Omental fat pad (tissue), 4 donors: ENCODE measurements around the gene RAD17. TPM values are rescaled to one million over a fixed set of nuclear protein-coding genes. Genes with fewer than 3 reads are reported as not detected.
"Not testable (repeated sequence)": the region's sequence is repeated elsewhere in the genome, so short reads cannot be mapped to it uniquely, and the experiment has no call there.

Experiments used
- ATAC-seq: fragments of 150-250 bp; one replicate; pipeline ENCODE4 v1.9.1; 2016; ENCODE audit warnings: mild to moderate bottlenecking, moderate library complexity; ENCODE audit not compliant: low FRiP score
- DNase-seq: peaks from one replicate; pipeline ENCODE4 v3.0.0-alpha.2; 2019; ENCODE audit warnings: low spot score
- total RNA-seq, 4 donors: library from RNA; depleted of rRNA; stranded (reverse); fragments of >200 nt; gene quantifications; one replicate each; pipeline ENCODE4 v1.1.0, GENCODE V29; 2016
- TF ChIP-seq, protein P1 (sequence below), 3 donors: fragments of 450-650 bp; IDR thresholded peaks; one replicate each; pipeline ENCODE4 v1.5.1; 2016 to 2017; ENCODE audit warnings: antibody characterized with exemption in 3 of 3, mild to moderate bottlenecking in 3 of 3, moderate library complexity in 2 of 3

RAD17 gene
- total RNA-seq, 4 donors from 2014 or later, result 9.6 to 22.4 (median 11.4) TPM

DNA sequence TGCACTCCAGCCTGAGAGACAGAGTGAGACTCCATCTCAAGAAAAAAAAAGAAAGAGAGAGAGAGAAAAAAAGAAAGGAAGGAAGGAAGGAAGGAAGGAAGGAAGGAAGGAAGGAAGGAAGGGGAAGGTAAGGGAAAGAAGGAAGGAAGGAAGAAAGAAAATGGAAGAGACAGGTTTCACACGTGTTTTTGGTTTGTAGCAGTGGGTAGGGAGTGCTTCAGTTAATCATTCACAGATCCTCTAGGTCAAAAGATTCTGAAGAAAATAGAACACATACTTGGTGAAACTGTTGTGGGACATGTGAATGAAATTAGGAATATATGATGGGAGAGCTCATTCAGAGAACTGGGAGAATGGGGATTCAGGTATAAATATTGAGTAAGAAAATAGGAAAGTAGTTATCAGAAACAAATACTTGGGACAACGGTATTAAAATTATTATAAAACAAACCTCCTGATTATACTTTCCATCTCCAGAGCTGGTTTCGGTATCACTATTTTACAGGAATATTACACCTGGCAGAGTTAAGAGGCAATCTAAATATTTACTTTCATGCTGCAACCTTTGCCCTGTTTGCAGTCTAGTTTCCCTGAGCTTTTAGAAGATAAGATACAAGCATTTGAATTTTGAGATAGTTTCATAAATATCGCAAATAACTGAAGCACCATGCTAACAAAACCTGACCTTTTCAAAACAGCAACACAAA lies 82.5 kb downstream of the RAD17 start:
- DNase-seq (no peak), ATAC-seq (no peak)
- TF ChIP-seq, protein P1, sequence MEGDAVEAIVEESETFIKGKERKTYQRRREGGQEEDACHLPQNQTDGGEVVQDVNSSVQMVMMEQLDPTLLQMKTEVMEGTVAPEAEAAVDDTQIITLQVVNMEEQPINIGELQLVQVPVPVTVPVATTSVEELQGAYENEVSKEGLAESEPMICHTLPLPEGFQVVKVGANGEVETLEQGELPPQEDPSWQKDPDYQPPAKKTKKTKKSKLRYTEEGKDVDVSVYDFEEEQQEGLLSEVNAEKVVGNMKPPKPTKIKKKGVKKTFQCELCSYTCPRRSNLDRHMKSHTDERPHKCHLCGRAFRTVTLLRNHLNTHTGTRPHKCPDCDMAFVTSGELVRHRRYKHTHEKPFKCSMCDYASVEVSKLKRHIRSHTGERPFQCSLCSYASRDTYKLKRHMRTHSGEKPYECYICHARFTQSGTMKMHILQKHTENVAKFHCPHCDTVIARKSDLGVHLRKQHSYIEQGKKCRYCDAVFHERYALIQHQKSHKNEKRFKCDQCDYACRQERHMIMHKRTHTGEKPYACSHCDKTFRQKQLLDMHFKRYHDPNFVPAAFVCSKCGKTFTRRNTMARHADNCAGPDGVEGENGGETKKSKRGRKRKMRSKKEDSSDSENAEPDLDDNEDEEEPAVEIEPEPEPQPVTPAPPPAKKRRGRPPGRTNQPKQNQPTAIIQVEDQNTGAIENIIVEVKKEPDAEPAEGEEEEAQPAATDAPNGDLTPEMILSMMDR (IDR thresholded peaks at IDR 0.05), result no peak

GRCh38 chr5:69453487-69453886 lies 83.9 kb downstream of the RAD17 start:
- not testable (repeated sequence) for ATAC-seq, DNase-seq

DNA sequence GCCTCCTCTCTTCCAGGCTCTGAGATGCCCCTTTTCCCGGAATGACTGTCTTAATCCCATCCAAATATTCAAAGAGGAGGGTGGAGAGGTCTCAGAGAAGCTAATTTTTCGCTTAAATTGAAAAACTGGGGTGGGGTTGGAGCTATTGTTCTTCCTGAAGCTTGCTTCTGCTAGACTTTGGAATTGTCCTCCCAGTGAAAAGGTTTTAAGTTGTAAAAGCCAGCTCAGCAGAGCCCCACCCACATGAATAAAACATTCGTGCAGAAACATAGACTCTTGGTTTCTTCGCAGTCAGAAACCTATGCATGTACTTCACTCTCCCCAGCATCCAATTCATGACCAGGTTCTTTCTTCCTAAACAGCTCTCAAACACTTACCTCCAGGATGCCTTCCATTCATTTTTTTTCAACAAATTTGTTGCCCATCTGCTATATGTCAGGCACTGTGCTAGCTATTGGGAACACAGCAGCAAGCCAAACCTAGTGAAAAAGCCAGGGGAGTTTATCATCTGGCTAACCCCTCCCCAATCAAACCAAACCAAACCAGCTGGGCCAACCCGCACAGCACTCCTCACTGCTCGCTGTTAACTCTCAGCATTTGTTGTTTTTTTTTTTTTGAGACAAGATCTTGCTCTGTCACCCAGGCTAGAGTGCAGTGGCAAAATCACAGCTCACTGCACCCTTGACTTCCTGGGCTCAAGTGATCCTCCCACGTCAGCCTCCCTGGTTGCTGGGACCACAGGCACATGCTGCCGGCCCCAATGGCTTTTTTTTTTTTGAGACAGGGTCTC lies 85.0 kb downstream of the RAD17 start:
- DNase-seq, result no peak
- TF ChIP-seq, protein P1 (IDR thresholded peaks at IDR 0.05), result no peak
- no peak for ATAC-seq

DNA sequence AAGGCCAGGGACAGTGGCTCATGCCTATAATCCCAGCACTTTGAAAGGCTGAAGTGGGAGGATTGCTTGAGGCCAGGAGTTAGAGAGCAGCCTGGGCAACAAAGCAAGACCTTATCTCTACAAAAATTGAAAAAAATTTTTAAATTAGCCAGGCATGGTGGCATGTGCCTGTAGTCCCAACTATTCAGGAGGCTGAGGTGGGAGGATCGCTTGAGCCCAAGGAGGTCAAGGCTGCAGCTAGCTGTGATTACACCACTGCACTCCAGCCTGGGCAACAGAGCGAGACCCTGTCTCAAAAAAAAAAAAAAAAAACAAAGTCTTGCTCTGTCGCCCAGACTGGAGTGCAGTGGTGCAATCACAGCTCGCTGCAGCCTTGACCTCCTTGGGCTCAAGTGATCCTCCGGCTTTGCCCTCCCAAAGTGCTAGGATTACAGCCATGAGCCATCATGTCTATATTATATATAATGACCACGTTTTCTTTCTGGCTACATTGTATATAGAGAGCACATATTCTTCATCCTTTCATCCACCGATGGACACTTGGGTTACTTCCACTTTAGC lies 85.9 kb downstream of the RAD17 start:
- not testable (repeated sequence) for DNase-seq, ATAC-seq

- TF ChIP-seq, protein P1 (IDR thresholded peaks at IDR 0.05), result no peak
Measured at GRCh38 chr5:69462170-69462569, 92.6 kb downstream of the RAD17 start.

More at GRCh38 chr5:69462170-69462569, 92.6 kb downstream of the RAD17 start:
- DNase-seq (no peak), ATAC-seq (no peak)

Other genes with a start within 250 kb of the RAD17 start
- gene CCNB1, start 202.7 kb upstream of the RAD17 start, total RNA-seq, result 10 to 100 TPM in 1 of 4 donors, 1 to 10 TPM in 3; 1.9 to 11.9 (median 2.7) TPM
- 1 to 10 TPM; 1.0 to 2.5 (median 2.0) TPM for gene CENPH, start 180.2 kb upstream of the RAD17 start, total RNA-seq
- gene CDK7, start 134.9 kb upstream of the RAD17 start, total RNA-seq, result 10 to 100 TPM; 12.1 to 19.3 (median 15.5) TPM
- gene CCDC125, start 37.0 kb upstream of the RAD17 start, total RNA-seq, result 1 to 10 TPM; 5.2 to 9.1 (median 5.8) TPM
- gene AK6, start 298 bp upstream of the RAD17 start, total RNA-seq, result 10 to 100 TPM; 19.2 to 31.1 (median 24.7) TPM
- 10 to 100 TPM; 38.6 to 57.0 (median 49.8) TPM for gene TAF9, start 298 bp upstream of the RAD17 start, total RNA-seq
- 1 to 10 TPM in 3 of 4 donors, under 1 TPM in 1; 0.63 to 1.9 (median 1.4) TPM for gene MARVELD2, start 45.3 kb downstream of the RAD17 start, total RNA-seq
- gene OCLN, start 123.0 kb downstream of the RAD17 start, total RNA-seq, result 10 to 100 TPM in 1 of 4 donors, 1 to 10 TPM in 3; 2.2 to 10.6 (median 6.2) TPM
- 10 to 100 TPM; 18.7 to 34.4 (median 22.1) TPM for gene GTF2H2C, start 190.4 kb downstream of the RAD17 start, total RNA-seq